SKM-1 (cell line): ENCODE data around the gene PTGDS.

ENCODE experiments used
- DNase-seq: peaks from one replicate; lab custom pipeline; 2025; ENCODE audit not compliant: unreplicated experiment; lab: John Stamatoyannopoulos, UW

The PTGDS gene

GRCh38 chr9:136977223-136977622 lies at the start of gene PTGDS:
TSS of gene PTGDS (plus strand) at chr9:136977504. CDS start at chr9:136977579, 75 bp downstream.
- DNase-seq: no peak

GRCh38 chr9:136928591-136928990 lies 48.7 kb upstream of the PTGDS start:
- no peak for DNase-seq

- no peak for DNase-seq
Measured at GRCh38 chr9:136930014-136930413, 47.3 kb upstream of the PTGDS start.

- no peak for DNase-seq
Measured at GRCh38 chr9:136931611-136932130, 45.6 kb upstream of the PTGDS start.

GRCh38 chr9:136934277-136934676 lies 43.0 kb upstream of the PTGDS start:
- DNase-seq: no peak

DNA sequence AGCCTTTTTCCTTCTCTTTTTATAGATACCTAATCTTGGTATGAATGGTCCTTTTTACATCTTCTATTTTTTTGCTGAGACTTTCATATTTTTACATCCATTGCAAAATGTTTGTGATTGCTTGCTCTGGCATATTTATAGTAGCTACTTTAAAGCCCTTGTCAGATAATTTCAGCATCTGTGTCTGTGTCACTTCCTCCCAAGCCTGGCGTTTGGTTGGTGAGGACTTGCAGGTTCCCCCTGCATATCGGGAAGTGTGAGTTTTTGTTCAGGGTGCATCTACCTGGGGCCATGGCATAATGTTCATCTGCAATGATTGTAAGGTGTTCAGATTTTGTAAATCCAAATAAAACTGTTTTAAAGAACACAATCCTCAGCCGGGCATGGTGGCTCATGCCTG lies 41.7 kb upstream of the PTGDS start:
- no peak for DNase-seq

DNA sequence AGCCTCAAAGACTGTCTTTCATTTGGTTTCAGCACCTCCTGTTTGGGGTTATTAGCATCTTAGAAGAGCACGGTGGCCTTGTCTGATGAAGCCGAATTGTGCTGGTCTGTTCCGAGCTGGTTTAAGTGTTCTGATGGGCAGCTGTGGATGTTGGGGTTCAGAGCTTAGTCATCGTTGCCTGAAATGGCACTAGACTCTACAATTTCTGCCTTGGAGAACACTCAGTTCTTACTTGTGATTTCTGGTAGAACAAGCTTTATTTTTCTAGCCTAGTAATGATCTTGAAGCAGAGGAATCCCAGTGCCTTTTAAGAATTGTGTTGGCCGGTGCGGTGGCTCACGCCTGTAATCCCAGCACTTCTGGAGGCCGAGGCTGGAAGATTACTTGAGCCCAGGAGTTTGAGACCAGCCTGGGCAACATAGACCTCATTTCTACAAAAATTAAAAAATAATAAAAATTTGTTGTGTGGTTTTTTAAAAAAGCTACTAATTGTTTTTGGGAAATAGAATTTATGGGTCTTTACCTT lies 40.6 kb upstream of the PTGDS start:
- no peak for DNase-seq

GRCh38 chr9:136937186-136938001 lies 39.9 kb upstream of the PTGDS start:
- no peak for DNase-seq

GRCh38 chr9:136939431-136939995 lies 37.8 kb upstream of the PTGDS start:
- no peak for DNase-seq

DNA sequence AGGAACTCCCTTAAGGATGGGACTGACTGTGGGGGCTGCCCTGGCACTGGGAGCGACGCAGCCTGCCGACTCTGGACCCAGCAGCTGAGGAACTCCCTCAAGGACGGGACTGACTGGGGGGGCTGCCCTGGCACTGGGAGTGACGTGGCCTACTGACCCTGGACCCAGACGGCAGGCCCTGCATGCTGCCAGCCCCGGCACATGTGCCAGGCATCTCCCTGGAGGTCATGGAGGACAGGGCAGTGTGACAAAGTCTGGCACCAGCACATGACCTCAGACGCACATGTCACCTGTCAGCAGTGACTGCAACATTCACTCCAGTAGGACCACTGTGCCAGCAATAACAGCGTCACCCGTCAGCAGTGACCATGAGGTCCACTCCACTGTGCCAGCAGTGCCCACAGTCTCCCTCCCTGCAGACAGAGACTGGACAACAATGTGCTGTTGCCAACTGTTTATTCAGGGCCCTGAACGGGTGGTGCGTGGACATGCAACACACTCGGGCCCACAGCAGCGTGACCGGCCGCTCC lies 37.2 kb upstream of the PTGDS start:
- DNase-seq: no peak

DNA sequence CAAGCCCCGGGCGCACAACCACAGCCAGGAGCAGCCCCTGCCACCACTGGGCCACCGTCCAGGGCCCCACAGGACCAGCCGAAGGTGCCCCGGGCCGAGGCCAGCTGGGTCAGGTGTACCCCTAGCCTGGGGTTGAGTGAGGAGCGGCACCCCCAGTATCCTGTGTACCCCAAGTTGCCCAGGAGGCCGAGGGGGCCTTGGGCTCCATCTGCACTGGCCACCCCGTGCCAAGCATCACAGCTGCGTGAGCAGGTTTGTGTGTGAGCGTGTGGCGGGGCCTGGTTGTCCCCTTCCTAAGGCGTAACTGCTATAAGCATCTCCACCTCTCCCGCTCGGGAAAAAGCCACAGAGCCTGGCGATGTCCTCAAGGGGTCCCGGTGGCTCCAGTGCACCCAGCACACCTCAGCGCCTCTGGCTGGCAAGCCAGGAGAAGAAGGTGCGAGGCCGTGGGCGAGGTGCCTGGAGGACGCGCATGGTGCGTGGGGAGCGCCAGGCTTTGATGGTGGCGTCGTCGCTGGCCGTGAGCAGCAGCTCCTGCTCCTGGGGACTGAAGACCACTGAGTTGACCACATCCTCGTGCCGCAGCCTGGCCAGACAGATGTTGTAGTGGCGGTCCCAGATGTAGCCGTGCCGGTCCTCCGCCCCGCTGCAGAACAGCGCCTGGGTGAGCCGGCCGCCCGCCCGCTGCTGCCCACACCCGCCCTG lies 36.6 kb upstream of the PTGDS start:
- DNase-seq: no peak

DNA sequence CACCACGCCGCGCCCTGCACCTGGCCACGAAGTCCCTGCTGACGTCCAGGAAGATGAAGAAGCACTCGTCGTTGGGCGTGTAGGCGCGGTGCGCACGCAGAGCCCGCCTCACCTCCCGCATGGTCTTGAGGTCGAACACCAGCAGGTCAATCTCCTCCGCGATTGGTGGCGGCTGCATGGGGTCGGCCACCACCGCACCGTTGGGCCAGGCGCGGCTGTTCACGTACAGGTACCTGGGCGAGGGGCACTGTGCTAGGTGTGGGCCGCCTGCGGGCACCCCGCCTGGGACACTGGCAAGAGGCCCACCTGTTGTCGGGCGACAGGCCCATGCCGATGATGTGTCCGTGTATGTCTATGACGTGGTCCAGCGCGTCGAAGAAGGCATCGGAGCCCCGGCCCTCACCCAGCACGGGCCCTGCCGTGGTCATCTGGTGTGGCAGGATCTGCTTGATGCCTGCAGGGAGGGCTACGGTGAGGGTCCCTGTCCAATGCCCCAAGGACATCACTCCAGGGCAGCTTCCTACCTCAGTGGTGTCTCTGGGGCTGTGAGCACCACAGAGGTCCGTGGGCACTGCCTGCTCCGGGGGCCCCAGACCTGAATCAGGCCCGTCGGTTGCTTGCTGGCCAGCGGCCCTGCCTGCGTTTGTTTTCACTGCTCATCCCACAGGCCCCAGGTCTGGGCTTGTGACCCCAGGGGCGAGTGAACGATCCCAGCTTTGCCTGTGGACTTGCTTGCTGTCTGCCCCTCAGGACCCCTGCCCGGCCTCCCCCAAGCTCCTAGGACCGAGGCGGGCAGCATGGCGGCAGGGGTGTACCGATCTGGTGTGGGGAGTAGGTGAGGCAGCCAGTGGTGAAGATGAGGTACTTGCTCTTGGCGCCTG lies 35.8 kb upstream of the PTGDS start:
- no peak for DNase-seq

- DNase-seq: no peak
Measured at GRCh38 chr9:136942112-136942880, 35.0 kb upstream of the PTGDS start.

DNA sequence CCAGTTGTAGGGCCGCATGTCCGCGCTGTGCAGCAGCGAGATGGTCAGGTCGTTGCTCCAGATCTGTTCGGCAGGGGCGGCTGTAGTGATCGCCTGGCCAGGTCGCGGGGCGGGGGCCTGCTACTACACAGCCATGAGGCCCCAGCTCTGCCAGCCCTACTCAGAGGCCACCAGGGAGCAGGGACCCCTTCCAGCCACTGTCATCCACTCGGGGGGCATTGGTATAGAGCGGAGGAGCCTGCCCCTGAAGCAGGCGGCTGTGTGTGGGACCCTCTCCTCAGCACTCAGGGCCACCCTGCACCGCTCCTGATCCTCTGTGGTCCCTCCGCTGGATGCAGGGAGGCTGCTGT lies 34.4 kb upstream of the PTGDS start:
- DNase-seq: no peak

GRCh38 chr9:136943291-136944211 lies 33.8 kb upstream of the PTGDS start:
- DNase-seq: no peak

DNA sequence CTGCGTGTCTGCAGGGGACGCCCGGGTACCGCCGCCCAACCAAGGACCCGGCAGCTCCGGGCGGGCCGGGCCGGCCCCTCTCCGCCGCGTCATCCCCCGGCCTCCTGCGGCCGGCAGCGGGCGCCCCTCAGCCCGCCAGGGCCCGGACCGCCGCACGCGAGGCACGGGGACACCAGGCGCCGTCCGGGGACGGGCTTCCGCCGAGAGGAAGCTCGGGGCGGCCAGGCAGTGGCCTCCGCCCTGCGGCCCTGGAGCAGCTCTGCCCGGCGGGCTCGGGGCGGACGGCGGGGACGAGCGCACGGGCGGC lies 33.1 kb upstream of the PTGDS start:
- DNase-seq: no peak

- peak; percentile 88 for DNase-seq
Measured at GRCh38 chr9:136944519-136945332, 32.6 kb upstream of the PTGDS start, which contains the start of the genes C8G and FBXW5. TSS of gene C8G (plus strand) at chr9:136945243. CDS start at chr9:136945321, 78 bp downstream. TSS of gene FBXW5 (minus strand) at chr9:136944738. CDS start at chr9:136944083, 655 bp downstream.
